ENCODE results near the gene PCDH18. TPM values are rescaled to one million over a fixed set of nuclear protein-coding genes. Genes with fewer than 3 reads are reported as not detected.
"Not testable (repeated sequence)": the region's sequence is repeated elsewhere in the genome, so short reads cannot be mapped to it uniquely, and the experiment has no call there.

Gene PCDH18
- total RNA-seq, 1 donor from 2014 or later: 127 TPM

DNA sequence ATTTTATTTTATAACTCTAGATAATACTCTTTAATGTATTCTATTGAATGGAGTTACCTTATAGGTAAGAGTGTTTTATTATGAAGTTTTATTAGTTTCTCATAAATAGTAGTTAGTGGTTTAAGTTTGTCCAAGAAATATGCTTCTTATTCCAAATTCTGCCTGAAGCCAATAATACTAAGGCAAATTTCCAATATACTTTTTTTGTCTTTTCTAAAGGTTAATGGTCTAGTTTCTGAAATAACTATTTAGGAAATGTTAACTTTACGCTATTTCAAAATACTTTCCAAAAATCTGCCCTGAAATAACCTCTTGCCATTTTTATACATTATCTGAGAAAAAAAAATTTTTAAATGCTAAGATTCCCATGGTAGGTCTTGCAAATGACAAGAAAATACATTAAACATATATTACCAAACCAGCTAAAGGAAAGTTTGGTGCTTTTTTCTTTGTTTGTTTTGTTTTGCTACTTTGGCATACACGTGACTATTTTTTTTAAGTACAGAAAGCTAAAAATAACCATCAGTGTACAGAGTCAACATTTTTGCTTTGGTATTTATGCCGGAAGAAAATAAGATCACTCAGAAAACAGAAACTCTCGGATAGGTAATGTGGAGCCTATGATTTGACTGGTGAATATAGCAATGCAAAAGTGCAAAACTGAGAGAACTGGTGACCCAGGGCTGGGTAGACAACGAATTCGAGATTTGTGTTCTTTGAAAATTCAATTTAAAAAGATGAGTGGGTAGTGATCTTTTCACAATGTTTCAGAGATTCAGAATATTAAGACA, 29.8 kb downstream of the PCDH18 start:
- no peaks in the 10 kb centered on the region for H3K4me1 Mint-ChIP-seq
- no peaks in the 10 kb centered on the region for H3K27me3 Mint-ChIP-seq (ENCODE audit: low read depth)
- DNase-seq (ENCODE audit: low spot score in 2 of 2, unreplicated experiment in 2 of 2): no peak
- no peak overlapping the region for H3K27ac Mint-ChIP-seq
- TF ChIP-seq, protein P1, sequence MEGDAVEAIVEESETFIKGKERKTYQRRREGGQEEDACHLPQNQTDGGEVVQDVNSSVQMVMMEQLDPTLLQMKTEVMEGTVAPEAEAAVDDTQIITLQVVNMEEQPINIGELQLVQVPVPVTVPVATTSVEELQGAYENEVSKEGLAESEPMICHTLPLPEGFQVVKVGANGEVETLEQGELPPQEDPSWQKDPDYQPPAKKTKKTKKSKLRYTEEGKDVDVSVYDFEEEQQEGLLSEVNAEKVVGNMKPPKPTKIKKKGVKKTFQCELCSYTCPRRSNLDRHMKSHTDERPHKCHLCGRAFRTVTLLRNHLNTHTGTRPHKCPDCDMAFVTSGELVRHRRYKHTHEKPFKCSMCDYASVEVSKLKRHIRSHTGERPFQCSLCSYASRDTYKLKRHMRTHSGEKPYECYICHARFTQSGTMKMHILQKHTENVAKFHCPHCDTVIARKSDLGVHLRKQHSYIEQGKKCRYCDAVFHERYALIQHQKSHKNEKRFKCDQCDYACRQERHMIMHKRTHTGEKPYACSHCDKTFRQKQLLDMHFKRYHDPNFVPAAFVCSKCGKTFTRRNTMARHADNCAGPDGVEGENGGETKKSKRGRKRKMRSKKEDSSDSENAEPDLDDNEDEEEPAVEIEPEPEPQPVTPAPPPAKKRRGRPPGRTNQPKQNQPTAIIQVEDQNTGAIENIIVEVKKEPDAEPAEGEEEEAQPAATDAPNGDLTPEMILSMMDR (IDR thresholded peaks at IDR 0.05; ENCODE audit: unreplicated experiment): no peak
- no peak overlapping the region for H3K4me3 Mint-ChIP-seq
- H3K9me3 Mint-ChIP-seq: peaks cover 5% of the 10 kb centered on the region
- peaks cover 2% of the 10 kb centered on the region for H3K36me3 Mint-ChIP-seq

DNA sequence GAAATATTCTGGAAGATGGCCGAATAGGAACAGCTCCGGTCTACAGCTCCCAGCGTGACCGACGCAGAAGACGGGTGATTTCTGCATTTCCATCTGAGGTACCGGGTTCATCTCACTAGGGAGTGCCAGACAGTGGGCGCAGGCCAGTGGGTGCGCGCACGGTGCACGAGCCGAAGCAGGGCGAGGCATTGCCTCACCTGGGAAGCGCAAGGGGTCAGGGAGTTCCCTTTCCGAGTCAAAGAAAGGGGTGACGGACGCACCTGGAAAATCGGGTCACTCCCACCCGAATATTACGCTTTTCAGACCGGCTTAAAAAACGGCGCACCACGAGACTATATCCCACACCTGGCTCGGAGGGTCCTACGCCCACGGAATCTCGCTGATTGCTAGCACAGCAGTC, 36.0 kb downstream of the PCDH18 start:
- not testable (repeated sequence) for DNase-seq (ENCODE audit: low spot score in 2 of 2, unreplicated experiment in 2 of 2); H3K27me3 Mint-ChIP-seq (ENCODE audit: low read depth); H3K36me3 Mint-ChIP-seq; H3K9me3 Mint-ChIP-seq
- Mint-ChIP-seq H3K4me1 (peaks cover 15% of the 10 kb centered on the region), H3K4me3 (peak overlapping the region; percentile 58), H3K27ac (peak overlapping the region; percentile 53)

DNA sequence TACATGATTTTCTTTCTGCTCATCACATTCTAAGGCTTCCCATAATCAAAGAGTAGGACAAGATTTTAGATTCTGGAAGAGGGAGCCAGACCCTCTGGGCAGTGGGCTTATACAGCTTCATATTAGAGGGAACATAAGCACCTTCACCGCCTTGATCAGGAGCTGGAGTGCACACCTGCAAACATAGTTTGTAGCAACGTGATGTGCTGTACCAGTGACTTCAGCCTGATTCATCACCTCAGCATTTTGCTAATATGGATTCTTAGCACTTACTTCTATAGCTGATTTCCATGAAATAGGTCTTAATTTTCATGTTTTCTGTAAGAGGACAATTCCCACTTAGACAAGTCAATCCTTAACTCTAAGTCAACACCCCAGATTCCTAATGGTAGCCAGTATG, 36.7 kb downstream of the PCDH18 start:
- peaks cover 5% of the 10 kb centered on the region for H3K9me3 Mint-ChIP-seq
- H3K4me1 Mint-ChIP-seq: peaks cover 15% of the 10 kb centered on the region
- no peak for DNase-seq (ENCODE audit: low spot score in 2 of 2, unreplicated experiment in 2 of 2)
- H3K27me3 Mint-ChIP-seq (ENCODE audit: low read depth): no peaks in the 10 kb centered on the region
- no peak overlapping the region for H3K4me3 Mint-ChIP-seq
- no peaks in the 10 kb centered on the region for H3K36me3 Mint-ChIP-seq
- TF ChIP-seq, protein P1 (IDR thresholded peaks at IDR 0.05; ENCODE audit: unreplicated experiment): no peak
- no peak overlapping the region for H3K27ac Mint-ChIP-seq

DNA sequence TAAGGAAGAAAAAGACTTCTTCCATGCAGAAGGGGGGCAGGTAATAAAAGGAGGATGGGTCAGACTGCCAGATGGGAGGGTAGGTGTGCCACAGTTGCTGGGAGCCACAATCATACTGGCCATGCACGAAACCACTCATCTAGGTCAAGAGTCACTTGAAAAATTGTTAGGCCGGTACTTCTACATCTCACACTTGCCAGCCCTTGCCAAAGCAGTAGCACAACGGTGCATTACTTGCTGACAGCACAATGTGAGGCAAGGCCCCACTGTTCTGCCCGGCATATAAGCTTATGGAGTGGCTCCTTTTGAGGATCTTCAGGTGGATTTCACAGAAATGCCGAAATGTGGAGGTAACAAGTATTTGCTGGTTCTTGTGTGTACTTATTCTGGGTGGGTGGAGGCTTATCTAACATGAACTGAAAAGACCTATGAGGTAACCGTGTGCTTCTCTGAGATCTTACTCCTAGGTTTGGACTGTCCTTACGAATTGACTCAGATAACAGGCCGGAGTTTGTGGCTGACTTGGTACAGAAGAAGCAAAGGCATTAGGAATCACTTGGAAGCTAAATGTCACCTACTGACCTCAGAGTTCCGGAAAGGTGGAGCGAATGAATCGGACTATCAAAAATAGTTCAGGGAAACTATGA, 48.9 kb downstream of the PCDH18 start:
- peak overlapping the region; percentile 21 for H3K27ac Mint-ChIP-seq
- not testable (repeated sequence) for H3K36me3 Mint-ChIP-seq; DNase-seq (ENCODE audit: low spot score in 2 of 2, unreplicated experiment in 2 of 2); H3K4me1 Mint-ChIP-seq; H3K27me3 Mint-ChIP-seq (ENCODE audit: low read depth); H3K4me3 Mint-ChIP-seq
- peaks cover 14% of the 10 kb centered on the region for H3K9me3 Mint-ChIP-seq

DNA sequence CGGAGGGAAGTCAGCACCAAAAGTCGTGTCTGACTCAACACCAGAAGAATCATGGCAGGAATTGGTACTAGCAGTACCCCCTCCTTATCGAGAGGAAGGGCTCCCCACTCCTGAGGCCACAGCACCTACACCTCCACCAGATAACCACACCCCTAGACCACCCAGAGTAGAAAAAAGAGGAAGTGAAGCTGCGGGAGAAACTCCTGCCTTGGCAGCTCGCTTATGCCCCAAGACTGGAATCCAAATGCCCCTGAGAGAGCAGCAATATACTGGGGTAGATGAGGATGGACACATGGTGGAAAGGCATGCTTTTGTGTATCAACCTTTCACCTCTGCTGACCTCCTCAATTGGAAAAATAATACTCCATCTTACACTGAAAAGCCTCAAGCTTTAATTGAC, 52.6 kb downstream of the PCDH18 start:
- H3K4me3 Mint-ChIP-seq; H3K27me3 Mint-ChIP-seq (ENCODE audit: low read depth); H3K27ac Mint-ChIP-seq; DNase-seq (ENCODE audit: low spot score in 2 of 2, unreplicated experiment in 2 of 2); H3K36me3 Mint-ChIP-seq: not testable (repeated sequence)
- peaks cover 14% of the 10 kb centered on the region for H3K9me3 Mint-ChIP-seq
- H3K4me1 Mint-ChIP-seq: peaks cover 39% of the 10 kb centered on the region

DNA sequence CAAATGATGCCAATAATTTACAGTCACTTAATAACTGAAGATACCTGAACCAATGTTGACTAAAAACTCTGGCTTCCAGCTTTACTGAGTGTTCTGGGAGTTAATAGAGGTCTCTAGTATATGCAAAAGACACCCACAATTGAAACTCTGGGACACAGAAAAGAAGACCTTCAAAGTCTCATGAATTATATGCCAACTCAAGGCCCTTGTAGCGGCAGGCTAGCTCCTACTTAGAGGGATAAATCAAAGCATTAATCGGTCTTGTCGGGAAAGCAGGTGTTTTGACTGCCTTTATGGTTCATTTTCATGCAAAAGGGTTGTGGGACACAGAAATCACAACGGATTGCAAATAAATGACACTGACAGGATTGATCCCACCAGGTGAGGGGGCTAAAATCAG, 55.9 kb downstream of the PCDH18 start:
- peaks cover 58% of the 10 kb centered on the region for H3K4me1 Mint-ChIP-seq
- TF ChIP-seq, protein P1 (IDR thresholded peaks at IDR 0.05; ENCODE audit: unreplicated experiment): no peak
- H3K27ac Mint-ChIP-seq: peak overlapping the region; percentile 83
- H3K9me3 Mint-ChIP-seq: peaks cover 14% of the 10 kb centered on the region
- no peaks in the 10 kb centered on the region for H3K27me3 Mint-ChIP-seq (ENCODE audit: low read depth)
- H3K36me3 Mint-ChIP-seq: peaks cover 6% of the 10 kb centered on the region
- no peak for DNase-seq (ENCODE audit: low spot score in 2 of 2, unreplicated experiment in 2 of 2)
- H3K4me3 Mint-ChIP-seq: no peak overlapping the region

DNA sequence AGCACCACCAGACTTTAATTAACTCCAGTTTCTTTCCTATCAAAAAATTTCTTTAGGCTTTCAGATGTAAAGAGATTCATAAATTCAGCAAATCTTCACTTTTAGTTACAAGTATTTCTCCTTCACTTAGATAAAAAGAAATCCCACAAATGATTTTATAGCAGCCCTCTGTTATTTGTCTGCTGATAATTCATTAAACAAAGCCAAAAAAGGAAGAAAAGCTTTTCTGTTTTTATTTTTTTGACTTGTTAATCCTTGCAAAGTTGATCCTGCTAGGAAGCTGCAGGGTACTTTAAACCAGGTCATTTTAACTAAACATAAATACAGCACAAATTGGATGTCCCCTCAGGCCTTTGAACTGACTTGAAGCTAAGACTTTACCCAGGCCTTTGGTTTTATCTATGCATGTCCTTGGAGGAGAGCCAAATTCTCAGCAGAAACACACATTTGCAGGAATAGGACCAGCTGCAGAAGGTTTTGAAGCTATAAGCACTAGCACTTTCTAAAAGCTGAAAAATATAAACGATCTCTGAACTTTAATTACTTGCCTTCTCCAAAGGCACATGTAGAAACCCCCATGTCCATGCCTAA, 57.5 kb downstream of the PCDH18 start:
- Mint-ChIP-seq H3K36me3 (peaks cover 7% of the 10 kb centered on the region), H3K4me1 (peaks cover 64% of the 10 kb centered on the region), H3K27me3 (ENCODE audit: low read depth) (no peaks in the 10 kb centered on the region), H3K27ac (peak overlapping the region; percentile 91), H3K4me3 (no peak overlapping the region), H3K9me3 (peaks cover 11% of the 10 kb centered on the region)
- TF ChIP-seq, protein P1 (IDR thresholded peaks at IDR 0.05; ENCODE audit: unreplicated experiment): no peak
- no peak for DNase-seq (ENCODE audit: low spot score in 2 of 2, unreplicated experiment in 2 of 2)
